GM10266 (cell line): ENCODE data around the gene XYLT1.

Experiments used
- DNase-seq: peaks from one replicate; pipeline ENCODE4 v3.0.0; 2012; ENCODE audit errors: extremely low spot score
- CTCF ChIP-seq: IDR thresholded peaks from 2 replicates; pipeline ENCODE4 v1.5.1; 2012; ENCODE audit warnings: mild to moderate bottlenecking, low read depth; ENCODE audit not compliant: control insufficient read depth, insufficient read depth; ENCODE audit errors: missing control alignments

Gene XYLT1

GRCh38 chr16:17302620-17303019, 168.1 kb downstream of the XYLT1 start:
- TF ChIP-seq CTCF: no peak
- DNase-seq: no peak

GRCh38 chr16:17302214-17302613, 168.5 kb downstream of the XYLT1 start:
- TF ChIP-seq CTCF: no peak
- no peak for DNase-seq

GRCh38 chr16:17301593-17302135, 169.1 kb downstream of the XYLT1 start:
- TF ChIP-seq CTCF: no peak
- DNase-seq: peak; percentile 64

GRCh38 chr16:17301184-17301583, 169.6 kb downstream of the XYLT1 start:
- no peak for DNase-seq
- no peak for TF ChIP-seq CTCF

GRCh38 chr16:17299790-17300189, 171.0 kb downstream of the XYLT1 start:
- DNase-seq: no peak
- no peak for TF ChIP-seq CTCF

- no peak for TF ChIP-seq CTCF
- no peak for DNase-seq
Observed at GRCh38 chr16:17298238-17298637, 172.5 kb downstream of the XYLT1 start.

- TF ChIP-seq CTCF: no peak
Observed at GRCh38 chr16:17296431-17296830, 174.3 kb downstream of the XYLT1 start.

GRCh38 chr16:17295948-17296347, 174.8 kb downstream of the XYLT1 start:
- no peak for TF ChIP-seq CTCF
- no peak for DNase-seq

More at GRCh38 chr16:17296431-17296830, 174.3 kb downstream of the XYLT1 start:
- no peak for DNase-seq
